Measurements from ENCODE around the gene SMAD3. TPM values are rescaled to one million over a fixed set of nuclear protein-coding genes. Genes with fewer than 3 reads are reported as not detected.
"Not testable (repeated sequence)": the region's sequence is repeated elsewhere in the genome, so short reads cannot be mapped to it uniquely, and the experiment has no call there.

Gene SMAD3
- total RNA-seq, 2 donors from 2014 or later, result 47.4 to 68.9 TPM

DNA sequence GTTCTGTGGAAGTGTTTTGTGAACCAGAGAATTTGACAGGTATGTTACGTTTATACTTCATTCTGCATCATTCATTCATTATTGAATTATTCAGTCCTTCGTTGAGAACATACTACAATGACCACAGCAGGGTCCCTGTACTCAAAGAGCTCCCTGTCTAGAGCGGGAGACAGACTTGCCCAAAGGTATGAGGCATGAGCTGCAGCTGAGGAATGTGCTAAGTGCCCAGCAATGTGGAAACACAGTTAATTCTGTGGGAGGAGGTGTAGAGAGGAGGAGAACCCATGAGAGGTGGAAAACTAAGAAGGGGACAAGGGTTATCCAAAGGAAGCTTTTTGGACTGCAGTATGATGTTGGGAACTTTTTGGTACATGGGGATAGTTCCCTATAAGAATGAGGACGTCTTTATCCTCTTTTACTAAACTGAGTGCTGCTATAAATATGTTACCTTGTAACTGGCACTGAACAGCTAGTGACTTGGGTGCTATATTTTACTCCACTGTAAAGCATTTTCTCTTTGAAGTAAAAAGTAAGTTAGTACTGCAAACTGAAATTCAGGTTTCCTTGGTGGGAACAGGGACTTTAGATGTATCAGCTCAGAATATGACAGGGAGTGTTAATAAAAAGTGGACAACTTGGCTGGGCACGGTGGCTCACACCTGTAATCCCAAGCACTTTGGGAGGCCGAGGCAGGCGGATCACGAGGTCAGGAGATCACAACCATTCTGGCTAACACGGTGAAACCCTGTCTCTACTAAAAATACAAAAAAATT is 5.7 kb downstream of the SMAD3 start:
- DNase-seq (no peak), ATAC-seq (replicated peaks in 1 of 2) (no peak)
- Mint-ChIP-seq H3K9me3 (no peaks in the 10 kb centered on the region), H3K4me3 (no peak overlapping the region), H3K36me3 (ENCODE audit: insufficient read depth in 2 of 2) (peaks cover 14 to 21% of the 10 kb centered on the region in 2 donors), H3K4me1 (ENCODE audit: low read depth) (peaks cover 81% of the 10 kb centered on the region), H3K27ac (no peak overlapping the region), H3K27me3 (ENCODE audit: low read depth) (no peaks in the 10 kb centered on the region)

- H3K4me3 Mint-ChIP-seq, result peak overlapping the region in 1 of 2 donors; percentile 21
- no peak for DNase-seq
- no peaks in the 10 kb centered on the region for H3K9me3 Mint-ChIP-seq
- H3K27me3 Mint-ChIP-seq (ENCODE audit: low read depth), result no peaks in the 10 kb centered on the region
- ATAC-seq (replicated peaks in 1 of 2), result no peak
- H3K36me3 Mint-ChIP-seq (ENCODE audit: insufficient read depth in 2 of 2), result peaks cover 11 to 17% of the 10 kb centered on the region in 2 donors
- H3K4me1 Mint-ChIP-seq (ENCODE audit: low read depth), result peaks cover 90% of the 10 kb centered on the region
- H3K27ac Mint-ChIP-seq, result no peak overlapping the region
Observed at GRCh38 chr15:67072442-67072841, 7.0 kb downstream of the SMAD3 start.

DNA sequence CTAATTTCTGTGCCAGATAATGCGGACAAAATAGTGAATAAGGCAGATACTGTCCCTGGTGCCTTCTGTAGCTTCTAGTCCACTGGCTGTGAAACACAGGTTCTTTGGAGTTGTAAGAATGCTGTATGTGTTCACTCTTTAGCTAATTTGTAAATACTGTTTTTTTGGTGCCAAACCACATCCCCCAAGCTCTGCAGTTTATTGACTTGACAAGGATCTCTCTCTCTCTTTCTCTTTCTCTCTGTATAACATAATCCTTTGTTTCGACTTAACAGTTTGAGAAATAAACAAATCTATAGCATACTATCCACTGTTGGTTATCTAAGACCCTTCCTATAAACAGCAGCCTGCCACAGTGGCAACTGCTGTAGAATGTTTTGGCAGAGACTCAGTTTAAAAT is 7.6 kb downstream of the SMAD3 start:
- Mint-ChIP-seq H3K27ac (peak overlapping the region; percentile 49), H3K4me3 (peak overlapping the region; percentile 20 to 69), H3K27me3 (ENCODE audit: low read depth) (no peaks in the 10 kb centered on the region), H3K9me3 (no peaks in the 10 kb centered on the region), H3K4me1 (ENCODE audit: low read depth) (peaks cover 90% of the 10 kb centered on the region), H3K36me3 (ENCODE audit: insufficient read depth in 2 of 2) (peaks cover 8 to 12% of the 10 kb centered on the region in 2 donors)
- no peak for ATAC-seq (replicated peaks in 1 of 2)
- DNase-seq, result no peak

DNA sequence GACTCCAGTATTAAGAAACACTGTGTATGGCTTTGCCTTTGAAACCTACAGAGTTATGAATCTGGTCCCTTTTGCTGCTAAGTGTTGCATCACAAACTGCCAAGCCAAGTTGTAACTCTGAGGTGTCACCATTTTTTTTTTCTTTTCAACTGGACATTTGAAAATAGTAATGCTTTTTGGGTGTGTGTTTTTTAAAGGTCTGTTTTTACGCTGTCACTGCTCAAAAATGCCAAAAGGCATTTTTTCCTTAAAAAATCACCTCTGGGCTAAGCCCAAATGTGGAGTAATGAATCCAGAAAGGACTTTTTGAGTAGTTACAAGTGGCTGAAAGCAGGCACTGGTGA is 9.5 kb downstream of the SMAD3 start:
- no peak for ATAC-seq (replicated peaks in 1 of 2)
- Mint-ChIP-seq H3K9me3 (no peaks in the 10 kb centered on the region), H3K27ac (peak overlapping the region; percentile 69)

GRCh38 chr15:67075555-67076135 is 10.2 kb downstream of the SMAD3 start:
- H3K4me3 Mint-ChIP-seq, result peak overlapping the region; percentile 51 to 73
- ATAC-seq (replicated peaks in 1 of 2); H3K9me3 Mint-ChIP-seq; H3K27me3 Mint-ChIP-seq (ENCODE audit: low read depth); DNase-seq: not testable (repeated sequence)
- peak overlapping the region; percentile 25 for H3K27ac Mint-ChIP-seq
- H3K36me3 Mint-ChIP-seq (ENCODE audit: insufficient read depth in 2 of 2), result peaks cover 5 to 12% of the 10 kb centered on the region in 2 donors
- peaks cover 90% of the 10 kb centered on the region for H3K4me1 Mint-ChIP-seq (ENCODE audit: low read depth)

More for the DNA sequence above, 9.5 kb downstream of the SMAD3 start:
- Mint-ChIP-seq H3K36me3 (ENCODE audit: insufficient read depth in 2 of 2) (peaks cover 5 to 12% of the 10 kb centered on the region in 2 donors), H3K4me3 (peak overlapping the region; percentile 50 to 73), H3K4me1 (ENCODE audit: low read depth) (peaks cover 88% of the 10 kb centered on the region), H3K27me3 (ENCODE audit: low read depth) (no peaks in the 10 kb centered on the region)
- DNase-seq, result no peak

DNA sequence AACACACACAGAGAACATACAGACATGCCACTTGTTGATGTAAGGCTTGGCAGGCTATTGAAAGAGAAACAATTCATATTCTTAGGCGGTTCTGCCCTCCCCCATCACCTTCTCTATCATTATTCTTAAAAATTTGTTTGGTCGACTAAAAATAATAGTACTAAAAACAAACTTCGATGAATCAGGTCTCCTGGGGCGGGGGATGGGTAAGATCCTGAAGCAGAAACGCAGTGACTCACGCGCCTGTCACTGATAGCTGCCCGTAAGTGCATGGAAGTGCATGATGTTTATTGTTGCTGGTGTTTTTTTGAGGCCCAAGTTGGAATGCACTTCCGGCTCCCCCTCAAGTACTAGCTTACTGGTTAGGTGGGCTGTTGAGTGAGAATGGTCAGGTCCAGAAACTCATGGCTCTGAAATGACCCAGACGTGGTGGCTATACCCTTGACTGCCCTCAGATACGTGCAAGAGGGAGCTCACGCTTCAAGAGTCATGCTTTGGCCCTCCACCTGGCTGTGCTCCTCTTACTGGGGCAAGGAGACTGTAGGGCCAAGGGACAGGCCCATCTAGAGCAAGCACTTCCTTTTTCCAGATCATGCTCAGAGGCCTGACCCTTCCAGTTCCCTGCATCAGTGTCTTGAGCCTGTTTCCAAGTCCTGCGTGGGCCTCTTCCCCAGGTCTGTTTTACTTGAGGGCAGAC is 10.9 kb downstream of the SMAD3 start:
- no peaks in the 10 kb centered on the region for H3K27me3 Mint-ChIP-seq (ENCODE audit: low read depth)
- peak overlapping the region; percentile 17 for H3K27ac Mint-ChIP-seq
- H3K36me3 Mint-ChIP-seq (ENCODE audit: insufficient read depth in 2 of 2), result peaks cover 5 to 6% of the 10 kb centered on the region in 2 donors
- no peaks in the 10 kb centered on the region for H3K9me3 Mint-ChIP-seq
- peak overlapping the region; percentile 41 to 51 for H3K4me3 Mint-ChIP-seq
- ATAC-seq (replicated peaks in 1 of 2), result peak in 1 of 2 donors; percentile 32
- peak; percentile 62 to 63 for DNase-seq
- H3K4me1 Mint-ChIP-seq (ENCODE audit: low read depth), result peaks cover 90% of the 10 kb centered on the region

DNA sequence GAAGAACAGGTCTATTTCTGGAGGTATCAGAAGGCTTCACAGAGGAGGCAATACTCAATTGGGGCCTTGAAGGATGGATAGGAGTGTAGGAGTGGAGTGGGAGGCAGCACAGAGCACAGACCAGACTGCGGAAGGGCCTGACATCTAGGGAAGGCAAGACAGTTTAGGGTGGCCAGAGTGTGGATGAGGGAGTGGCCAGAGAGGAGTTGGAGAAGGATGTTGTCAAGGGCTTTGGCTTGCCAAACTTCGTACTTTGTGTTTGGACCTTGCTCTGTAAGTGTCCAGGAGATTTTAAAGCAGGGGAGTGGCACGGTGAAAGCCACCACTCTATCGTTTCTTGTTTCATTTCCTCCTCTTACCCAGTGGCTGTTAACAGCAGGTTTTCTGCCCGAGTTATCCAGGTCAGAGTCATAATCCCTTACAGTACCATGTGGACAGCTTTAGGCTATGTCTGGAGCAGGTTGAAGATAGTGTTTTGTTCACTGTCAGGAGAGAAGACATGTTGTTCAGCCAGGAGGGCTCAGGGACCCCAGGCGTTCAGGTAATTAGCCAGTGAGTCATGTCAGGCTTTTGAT is 12.3 kb downstream of the SMAD3 start:
- H3K4me1 Mint-ChIP-seq (ENCODE audit: low read depth), result peaks cover 96% of the 10 kb centered on the region
- H3K27me3 Mint-ChIP-seq (ENCODE audit: low read depth), result no peaks in the 10 kb centered on the region
- peaks cover 7% of the 10 kb centered on the region in 2 donors for H3K36me3 Mint-ChIP-seq (ENCODE audit: insufficient read depth in 2 of 2)
- H3K27ac Mint-ChIP-seq, result no peak overlapping the region
- ATAC-seq (replicated peaks in 1 of 2), result no peak
- no peak overlapping the region for H3K4me3 Mint-ChIP-seq
- no peak for DNase-seq
- peaks cover 0 to 2% of the 10 kb centered on the region in 2 donors for H3K9me3 Mint-ChIP-seq

DNA sequence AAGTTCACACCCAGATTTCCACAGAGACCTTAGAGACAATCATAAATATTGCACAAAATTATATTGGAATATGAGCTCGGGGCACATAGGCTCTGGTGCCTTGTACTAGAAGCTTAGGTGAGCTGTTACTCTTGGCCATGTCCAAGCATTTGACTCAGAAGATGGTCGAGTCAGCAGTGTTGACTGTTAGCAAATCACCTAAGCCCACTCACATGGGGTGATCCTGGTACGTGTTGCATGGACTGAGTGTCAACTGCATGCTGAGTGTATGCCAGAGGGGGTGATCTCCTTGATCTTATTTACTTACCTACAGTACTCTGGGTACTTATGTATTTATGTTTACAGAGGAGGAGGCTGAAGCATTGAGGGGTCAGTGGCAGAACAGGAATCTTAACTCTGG is 14.0 kb downstream of the SMAD3 start:
- Mint-ChIP-seq H3K27me3 (ENCODE audit: low read depth) (no peaks in the 10 kb centered on the region), H3K36me3 (ENCODE audit: insufficient read depth in 2 of 2) (peaks cover 7% of the 10 kb centered on the region in 2 donors), H3K4me3 (no peak overlapping the region), H3K9me3 (peaks cover 0 to 2% of the 10 kb centered on the region in 2 donors), H3K4me1 (ENCODE audit: low read depth) (peaks cover 98% of the 10 kb centered on the region), H3K27ac (no peak overlapping the region)
- no peak for DNase-seq
- no peak for ATAC-seq (replicated peaks in 1 of 2)

- H3K4me3 Mint-ChIP-seq, result peak overlapping the region; percentile 44
- H3K9me3 Mint-ChIP-seq, result peaks cover 0 to 2% of the 10 kb centered on the region in 2 donors
- no peak for DNase-seq
- peak overlapping the region; percentile 26 for H3K27ac Mint-ChIP-seq
- H3K36me3 Mint-ChIP-seq (ENCODE audit: insufficient read depth in 2 of 2), result peaks cover 7 to 9% of the 10 kb centered on the region in 2 donors
- H3K27me3 Mint-ChIP-seq (ENCODE audit: low read depth), result no peaks in the 10 kb centered on the region
- no peak for ATAC-seq (replicated peaks in 1 of 2)
- peaks cover 99% of the 10 kb centered on the region for H3K4me1 Mint-ChIP-seq (ENCODE audit: low read depth)
Observed at GRCh38 chr15:67080118-67080899, 14.9 kb downstream of the SMAD3 start.

- Mint-ChIP-seq H3K36me3 (ENCODE audit: insufficient read depth in 2 of 2) (peaks cover 5 to 9% of the 10 kb centered on the region in 2 donors), H3K4me1 (ENCODE audit: low read depth) (peaks cover 99% of the 10 kb centered on the region), H3K4me3 (peak overlapping the region; percentile 44), H3K27ac (peak overlapping the region; percentile 52), H3K27me3 (ENCODE audit: low read depth) (no peaks in the 10 kb centered on the region), H3K9me3 (peaks cover 0 to 2% of the 10 kb centered on the region in 2 donors)
- DNase-seq (peak; percentile 78 to 85), ATAC-seq (replicated peaks in 1 of 2) (peak; percentile 59 to 62)
Observed at GRCh38 chr15:67080900-67081431, 15.6 kb downstream of the SMAD3 start.

GRCh38 chr15:67082007-67082536 is 16.7 kb downstream of the SMAD3 start:
- Mint-ChIP-seq H3K27me3 (ENCODE audit: low read depth) (no peaks in the 10 kb centered on the region), H3K27ac (peak overlapping the region; percentile 91), H3K4me1 (ENCODE audit: low read depth) (peaks cover 99% of the 10 kb centered on the region), H3K4me3 (peak overlapping the region; percentile 76 to 83), H3K36me3 (ENCODE audit: insufficient read depth in 2 of 2) (peaks cover 6 to 11% of the 10 kb centered on the region in 2 donors), H3K9me3 (peaks cover 0 to 2% of the 10 kb centered on the region in 2 donors)
- peak; percentile 79 to 83 for DNase-seq
- peak; percentile 30 to 40 for ATAC-seq (replicated peaks in 1 of 2)
